HTR-8/SVneo (cell line): Measurements from ENCODE around the gene MACROH2A1.

ENCODE experiments used
- DNase-seq: peaks from one replicate; pipeline ENCODE4 v3.0.0; 2011; ENCODE audit warnings: low spot score, mixed read lengths; ENCODE audit not compliant: insufficient read length
- FAIRE-seq: peaks from 2 replicates; lab custom pipeline; 2011; peaks lifted over from hg19 to GRCh38; lab: Jason Lieb, UNC

MACROH2A1 gene

DNA sequence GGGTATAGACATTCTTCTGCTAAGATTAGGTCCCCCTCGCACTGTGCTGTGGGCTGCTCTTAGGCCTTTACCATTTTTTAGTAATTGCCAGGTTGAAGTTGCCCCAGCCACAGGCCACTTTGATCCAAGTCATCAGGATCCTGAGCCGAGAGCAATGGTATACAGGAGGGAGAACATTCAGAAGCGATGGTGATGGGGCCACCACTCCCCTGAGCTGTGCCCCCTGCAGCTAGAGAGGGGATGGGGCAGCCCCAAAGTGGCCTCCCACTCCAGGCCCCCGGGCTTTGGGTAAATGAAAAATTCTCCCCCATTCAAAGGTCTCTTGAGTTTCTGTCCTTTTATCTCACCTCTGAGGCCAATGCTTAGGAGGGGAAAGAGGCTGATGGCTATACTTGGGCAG, 59.4 kb downstream of the MACROH2A1 start:
- no peak for DNase-seq
- FAIRE-seq, result no peak

DNA sequence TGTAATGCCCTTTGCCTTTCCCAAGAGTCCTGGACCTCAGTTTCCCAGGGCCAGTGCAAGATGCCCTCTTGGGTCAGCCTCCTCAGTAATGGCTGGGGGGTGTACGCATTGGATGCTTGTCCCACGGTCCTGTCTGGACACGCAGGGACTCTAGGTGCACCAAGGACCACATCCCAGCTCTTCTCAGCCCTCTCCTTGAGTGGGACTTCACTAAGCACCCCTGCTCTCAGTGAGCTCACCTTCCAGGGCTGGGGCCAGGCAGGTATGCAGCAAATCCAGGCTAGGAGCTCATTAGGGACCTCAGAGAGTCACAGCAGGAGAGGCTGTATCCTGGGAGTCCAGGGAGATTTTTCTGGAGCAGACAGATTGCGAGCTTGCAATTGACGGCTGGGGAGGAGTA, 59.8 kb downstream of the MACROH2A1 start:
- FAIRE-seq (no peak), DNase-seq (no peak)

DNA sequence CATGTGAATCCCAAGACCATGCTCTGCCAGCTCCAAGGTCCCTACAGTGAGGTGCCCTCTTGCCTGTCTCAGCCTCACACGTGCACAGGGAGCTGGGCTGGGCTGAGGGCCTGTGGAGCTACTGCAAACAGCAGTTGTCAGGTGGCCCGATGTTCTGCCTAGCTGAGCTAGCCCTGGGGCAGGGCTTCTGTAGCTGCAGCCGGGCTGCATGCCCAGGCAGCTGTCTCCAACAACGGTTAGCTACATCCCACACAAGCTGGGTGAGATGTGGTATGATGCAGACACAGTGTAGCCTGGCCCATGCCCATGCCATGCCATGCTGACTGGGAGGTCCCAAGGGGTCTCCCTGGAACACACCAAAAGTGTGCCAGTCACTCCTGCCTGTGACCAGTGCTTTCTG, 62.0 kb downstream of the MACROH2A1 start:
- no peak for FAIRE-seq
- DNase-seq, result no peak

DNA sequence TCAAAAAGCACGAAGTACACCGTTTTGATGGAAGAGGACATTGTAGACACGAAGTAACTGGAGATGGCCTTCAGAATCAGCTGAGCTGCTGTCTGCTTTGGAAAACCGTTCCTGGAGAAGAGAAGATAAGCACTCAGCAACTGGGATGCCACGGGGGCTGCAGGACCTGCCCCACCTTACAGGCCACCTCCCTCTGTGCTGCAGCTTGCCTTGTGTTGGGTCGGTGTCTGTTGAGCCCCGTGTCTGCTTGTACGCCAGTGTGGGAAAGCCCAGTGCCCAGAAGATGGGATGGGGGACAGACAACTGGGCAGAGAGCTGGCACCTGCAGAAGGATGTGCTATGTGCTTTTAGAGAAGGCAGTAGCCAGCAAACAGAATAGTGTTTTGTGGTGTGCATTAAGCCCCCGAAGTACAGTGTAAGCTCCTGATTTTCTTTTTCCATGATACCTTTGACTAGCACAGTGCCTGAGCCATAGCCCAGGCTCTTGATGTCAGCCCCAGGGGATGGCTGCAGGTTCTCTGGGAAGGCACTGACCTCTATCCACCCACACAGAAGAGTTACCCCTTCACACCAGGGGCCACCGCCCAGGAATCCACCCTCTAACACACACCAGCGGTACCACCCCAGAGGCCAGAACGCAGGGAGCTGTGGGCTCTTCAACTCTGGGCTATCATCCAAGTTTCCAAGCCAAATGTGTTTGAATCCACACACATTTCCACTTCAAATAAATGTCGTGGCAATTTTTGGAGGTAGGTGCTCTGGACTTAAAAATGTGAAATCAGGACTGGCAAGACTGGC, 63.8 kb downstream of the MACROH2A1 start:
- DNase-seq, result no peak
- FAIRE-seq, result no peak

DNA sequence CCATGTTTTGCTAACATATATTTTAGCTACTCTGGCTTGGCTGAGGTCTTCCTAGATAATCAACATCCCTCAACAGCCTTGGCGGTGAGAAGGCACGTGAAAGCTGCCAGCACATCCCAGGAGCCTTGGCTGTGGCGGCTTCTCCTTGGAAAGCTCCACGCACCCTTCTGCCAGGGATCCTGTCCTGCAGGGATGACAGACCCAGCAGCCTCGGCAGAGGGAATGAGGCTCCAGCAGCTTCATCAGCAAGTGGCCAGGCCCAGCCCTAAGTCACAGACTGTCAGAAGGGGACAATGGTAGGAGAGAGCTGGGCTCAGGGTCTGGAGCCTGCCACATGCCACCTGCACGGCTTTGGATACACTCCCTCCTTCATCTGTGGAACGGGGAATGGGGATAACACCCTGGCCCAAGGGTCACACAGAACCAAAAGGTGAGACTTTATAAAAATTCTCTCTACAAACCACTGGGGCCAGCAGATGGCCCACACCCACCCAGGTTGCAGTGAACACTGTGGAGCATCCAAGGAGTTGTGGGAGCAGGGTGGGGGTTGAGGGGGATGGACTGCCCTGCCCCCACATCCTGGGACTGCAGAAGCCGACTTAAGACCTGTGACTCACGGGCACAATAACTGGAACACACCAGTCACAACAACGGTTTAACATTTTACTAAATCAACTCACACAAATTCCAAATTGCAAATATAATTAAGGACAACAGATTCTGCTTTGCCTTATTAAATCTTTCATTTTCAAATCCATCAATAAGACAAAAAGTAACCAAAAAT, 65.1 kb downstream of the MACROH2A1 start:
- DNase-seq (no peak), FAIRE-seq (no peak)

DNA sequence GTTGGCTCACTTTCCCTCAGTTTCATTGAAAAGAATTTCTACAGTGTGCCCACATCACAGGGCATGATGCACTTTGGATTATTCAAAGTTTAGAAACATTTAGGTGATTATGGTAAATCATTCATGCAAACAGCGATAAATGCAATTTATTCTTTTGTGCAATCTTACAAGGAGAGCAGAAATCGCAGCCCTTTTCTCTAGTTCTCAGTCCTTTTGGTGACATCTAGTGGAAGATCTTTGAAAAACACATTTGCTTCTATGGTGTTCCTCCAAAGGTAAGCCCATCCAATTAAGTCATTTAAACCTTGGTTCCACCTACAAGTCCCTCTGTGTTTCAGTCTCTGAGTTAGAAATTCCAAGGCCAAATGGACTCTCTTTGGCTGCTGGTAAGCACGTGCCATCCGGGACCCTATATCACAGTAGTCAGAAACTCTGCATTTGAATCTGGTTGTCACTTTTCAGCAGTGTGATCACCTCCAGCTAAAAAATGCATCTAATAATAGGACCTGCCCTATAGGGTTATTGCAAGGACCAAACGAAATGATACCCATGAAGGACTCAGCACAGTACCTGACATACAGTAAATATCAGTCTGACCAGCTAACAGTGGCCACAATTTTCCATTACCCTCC, 66.4 kb downstream of the MACROH2A1 start:
- FAIRE-seq, result no peak
- DNase-seq, result peak; percentile 80

DNA sequence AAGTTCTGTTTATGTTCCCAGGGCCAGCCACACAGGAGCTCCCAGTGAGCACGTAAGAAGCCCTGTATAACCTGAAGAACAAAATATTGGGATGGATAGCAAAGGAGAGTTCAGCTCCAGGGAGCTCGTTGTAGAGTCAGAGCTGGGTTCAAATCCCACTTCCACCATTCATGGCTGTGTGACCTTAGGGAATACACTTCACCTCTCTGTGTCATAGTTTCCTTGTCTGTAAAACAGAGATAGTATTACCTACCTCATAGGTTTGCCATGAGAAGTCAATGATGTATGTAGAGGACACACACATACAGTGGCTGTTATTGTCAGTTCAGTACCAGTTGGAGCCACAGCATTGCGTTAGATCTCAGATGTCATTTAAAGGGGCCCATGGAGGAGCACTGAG, 67.4 kb downstream of the MACROH2A1 start:
- FAIRE-seq (no peak), DNase-seq (no peak)

DNA sequence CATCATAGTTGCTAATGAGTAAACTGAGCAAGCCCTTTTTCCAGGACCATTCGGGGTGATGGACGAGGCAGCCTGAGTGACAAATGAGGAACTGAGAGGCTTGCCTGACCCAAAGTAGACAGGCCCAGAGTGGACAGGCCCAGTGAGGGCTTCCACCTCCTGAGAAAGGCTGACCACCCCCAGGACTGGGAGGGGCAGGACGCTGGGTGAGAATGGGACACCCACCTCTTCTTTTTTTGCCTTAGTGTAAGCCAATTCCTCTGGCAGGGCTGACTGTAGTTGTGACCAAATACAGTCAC, 68.3 kb downstream of the MACROH2A1 start:
- FAIRE-seq (no peak), DNase-seq (no peak)

DNA sequence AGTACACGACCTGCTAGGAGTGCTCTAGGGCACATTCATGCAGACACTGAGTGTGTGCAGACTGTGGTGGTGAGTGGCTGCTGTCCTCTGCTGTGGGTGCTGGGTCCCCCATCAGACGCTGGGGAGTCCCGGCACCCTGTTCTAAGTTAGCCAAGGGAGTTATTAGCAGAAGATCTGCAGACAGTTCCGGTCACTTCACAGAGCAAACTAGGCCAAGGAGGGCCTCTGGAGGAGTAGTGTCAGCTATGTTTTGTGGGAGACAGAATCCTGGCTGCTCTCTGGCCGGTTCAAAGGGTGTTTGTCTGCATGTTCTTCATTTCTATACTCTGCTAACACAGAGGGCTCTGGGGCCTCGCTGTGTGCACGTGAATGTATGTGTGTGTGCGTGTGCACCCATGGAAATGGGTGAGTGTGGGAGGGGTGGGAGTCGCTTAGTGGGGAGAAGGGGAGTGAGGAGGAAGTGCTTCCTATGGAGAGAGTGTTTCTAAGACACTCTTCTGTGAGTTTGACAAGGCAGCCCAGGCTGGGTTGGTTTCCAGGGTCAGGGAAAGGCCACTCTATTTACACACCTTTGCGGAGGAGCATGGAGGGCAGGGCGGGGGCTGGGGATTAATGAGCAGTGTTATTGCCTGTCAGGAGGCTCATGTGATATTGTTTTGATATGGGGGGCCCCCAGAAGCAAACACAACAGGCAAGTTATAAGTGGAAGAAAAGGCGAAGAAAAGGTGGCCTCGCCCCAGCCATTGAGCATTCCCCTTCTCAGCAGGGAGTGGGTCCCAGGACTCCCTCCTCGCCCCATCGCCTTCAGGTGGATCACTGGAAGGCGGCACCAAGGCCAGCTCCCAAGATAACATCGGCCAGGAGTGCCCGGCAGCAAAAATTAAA, 68.9 kb downstream of the MACROH2A1 start:
- no peak for FAIRE-seq
- DNase-seq, result no peak

DNA sequence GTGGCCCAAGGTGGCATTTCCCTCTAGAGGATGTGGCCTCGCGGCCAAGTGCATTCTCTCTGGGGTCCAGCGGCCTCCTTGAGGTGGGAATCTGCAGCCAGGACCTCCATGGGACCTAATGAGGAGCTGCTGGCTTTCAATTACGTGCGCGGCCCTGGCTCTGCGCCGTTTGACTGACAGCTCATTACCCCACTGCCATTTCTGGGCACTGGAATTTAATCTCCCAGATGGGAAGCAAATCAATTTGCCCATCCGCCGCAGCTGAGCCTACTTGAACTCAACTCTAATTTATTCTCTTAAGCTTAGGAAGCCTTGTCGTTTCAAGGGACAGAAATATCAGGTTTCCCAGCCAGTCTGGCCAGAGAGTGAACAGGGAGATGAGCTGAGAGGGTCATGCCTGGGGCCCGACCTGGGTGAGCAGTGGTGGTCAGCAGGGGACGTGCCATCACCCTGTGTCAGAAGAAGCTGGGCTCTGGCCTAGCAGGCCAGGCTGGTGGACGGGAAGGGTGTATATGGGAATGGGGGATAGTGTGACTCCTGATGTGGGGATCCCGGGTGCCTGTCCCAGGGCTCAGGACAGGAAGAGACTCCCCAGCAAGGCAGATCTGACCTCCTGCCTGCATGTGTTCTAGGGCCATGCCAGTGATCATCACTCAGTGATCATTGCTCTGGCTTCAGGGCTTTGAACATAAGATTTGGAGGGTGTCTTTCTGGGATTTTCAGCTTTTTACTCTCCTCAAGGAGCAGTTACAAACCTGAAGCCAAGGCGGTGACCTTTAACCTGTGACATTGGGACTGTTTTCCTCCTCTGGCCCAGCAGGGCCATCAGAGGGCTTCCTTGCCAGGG, 69.7 kb downstream of the MACROH2A1 start:
- FAIRE-seq, result no peak
- no peak for DNase-seq

DNA sequence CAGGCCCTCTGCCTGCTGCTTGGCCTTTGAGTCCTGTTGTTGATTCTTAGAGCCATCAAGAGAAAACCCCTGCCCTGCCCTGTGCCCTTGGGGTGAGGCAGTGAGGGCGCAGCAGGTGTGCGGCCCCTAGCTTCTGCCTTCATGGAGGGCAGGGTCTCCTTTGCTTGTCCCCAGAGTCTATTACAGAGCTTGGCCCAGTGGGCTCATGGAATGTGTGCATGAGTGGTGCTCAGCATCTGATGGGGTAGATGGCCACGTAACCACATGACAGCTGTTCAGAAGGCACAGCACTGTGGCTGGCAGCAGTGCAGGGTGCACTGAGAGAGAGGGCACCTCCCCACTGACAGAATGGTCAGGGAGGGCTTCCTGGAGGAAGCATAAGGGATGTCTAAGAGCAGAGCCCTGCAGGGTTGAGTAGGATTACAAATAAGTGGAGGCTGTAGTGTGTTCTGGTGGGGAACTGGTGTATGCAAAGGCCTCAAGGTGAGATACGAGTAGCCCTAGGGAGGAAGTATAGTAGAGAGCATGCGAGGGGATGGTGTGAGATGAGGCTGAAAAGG, 70.8 kb downstream of the MACROH2A1 start:
- DNase-seq (no peak), FAIRE-seq (peak; percentile 42)

DNA sequence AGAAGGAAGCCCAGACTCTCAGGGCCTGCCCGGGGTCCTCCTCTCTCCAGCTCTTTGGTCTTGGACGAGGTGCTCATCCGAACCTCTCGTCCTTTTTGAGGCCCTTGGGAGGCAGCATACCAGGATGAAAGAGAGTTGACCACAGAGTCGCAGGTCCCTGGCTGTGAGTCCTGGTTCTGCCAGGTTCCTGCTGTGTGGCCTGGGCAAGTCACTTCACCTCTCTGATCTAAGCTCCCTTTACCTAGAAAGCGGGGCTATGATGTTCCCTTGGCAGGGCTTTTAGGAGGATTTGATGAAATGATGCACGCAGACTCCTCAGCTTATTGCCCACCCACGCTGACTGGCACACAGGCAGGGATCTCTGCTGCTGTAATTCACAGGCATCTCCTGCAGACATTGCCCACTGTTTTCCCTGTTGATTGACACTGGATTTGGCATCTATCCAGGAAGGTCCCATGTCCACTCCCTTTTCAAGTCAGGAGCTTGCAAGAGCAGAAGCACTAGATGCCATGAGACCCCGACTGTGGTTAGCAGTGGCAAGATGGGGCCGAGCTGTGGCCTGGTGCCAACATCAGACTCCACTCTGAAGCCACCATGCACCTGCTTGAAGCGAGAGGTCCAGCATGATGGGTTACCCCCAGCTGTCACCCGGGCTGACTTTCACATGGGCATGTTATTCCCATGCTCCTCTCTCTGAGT, 71.5 kb downstream of the MACROH2A1 start:
- DNase-seq (no peak), FAIRE-seq (no peak)

DNA sequence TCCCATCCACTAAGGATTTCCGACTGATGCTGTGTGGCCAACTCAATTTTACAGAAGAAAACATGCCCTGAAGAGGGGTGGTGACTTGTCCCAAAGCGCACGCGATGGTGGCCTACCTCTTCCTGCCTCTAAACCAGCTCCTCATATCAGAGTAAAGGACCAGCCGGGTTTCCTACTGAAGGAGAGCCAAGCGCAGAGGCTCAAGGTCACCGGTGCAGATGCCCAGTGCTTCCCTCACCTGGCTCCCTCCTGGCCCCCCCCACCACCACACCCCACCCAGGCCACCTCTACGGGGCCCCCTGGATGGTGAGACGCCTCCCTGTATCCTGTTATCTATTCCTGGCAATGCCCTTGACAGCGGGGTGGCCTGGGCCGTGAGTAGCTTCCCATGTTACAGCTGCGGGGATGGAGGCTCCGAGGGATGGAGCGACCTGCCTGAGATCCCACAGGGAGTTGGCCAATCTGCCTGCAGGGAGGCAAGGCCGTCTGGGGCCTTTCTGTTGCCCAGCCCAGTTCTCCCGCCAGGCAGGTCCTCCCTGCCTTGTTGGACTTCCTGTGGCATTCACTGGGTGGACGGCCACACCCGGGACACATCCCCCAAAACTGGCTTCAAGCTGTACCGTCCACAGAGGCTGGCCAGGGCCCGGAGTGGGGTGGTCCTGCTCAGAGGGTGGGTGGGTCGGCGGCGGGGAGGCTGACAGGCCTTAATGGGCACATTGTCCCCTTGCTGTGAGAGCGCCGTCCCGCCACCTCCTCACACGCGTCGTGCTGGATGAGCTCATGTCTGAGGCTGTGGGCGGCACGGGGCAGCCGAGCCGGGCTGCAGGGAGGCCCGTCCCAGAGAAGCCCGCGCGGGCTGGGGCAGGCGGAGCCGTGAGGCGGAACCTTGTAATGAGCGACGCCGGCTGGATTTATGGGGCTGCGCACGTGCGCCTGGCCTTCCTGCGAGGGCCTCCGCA, 72.5 kb downstream of the MACROH2A1 start:
- no peak for DNase-seq
- no peak for FAIRE-seq

DNA sequence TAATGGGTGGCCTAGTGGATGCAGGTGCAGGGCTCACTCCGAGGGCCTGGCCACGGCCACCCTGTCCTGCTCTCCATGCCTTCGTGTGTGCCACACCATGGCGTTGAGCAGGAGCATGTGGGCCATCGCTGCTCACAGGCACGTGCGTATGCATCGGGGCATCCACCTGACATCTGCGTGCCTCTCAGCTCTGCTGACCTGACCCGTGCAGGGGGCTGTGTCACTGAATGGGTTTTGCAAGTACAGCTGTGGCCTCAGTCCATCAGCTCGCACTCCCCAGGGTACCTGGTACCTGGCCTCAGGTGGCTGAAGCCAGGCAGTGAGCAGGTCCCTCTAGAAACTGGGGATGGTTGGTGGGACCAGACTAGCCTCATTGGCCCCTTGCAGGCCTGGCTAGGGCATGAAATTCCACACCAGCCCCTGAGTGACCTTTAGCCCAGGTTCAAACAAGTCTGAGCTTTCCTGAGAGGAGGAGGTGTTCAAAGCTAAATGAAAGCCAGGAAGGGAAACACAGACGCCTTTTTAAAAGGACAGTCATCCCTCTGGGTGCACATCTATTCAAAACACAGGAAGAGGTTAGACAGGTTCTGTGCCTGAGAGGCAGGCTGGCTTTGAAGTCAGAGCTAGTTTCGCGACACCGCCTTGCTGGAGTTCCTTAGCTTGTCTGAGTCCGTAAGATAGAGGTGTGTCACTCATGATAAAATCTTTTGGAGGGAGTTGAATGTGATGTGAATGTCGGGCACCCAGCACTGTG, 74.0 kb downstream of the MACROH2A1 start:
- no peak for FAIRE-seq

DNA sequence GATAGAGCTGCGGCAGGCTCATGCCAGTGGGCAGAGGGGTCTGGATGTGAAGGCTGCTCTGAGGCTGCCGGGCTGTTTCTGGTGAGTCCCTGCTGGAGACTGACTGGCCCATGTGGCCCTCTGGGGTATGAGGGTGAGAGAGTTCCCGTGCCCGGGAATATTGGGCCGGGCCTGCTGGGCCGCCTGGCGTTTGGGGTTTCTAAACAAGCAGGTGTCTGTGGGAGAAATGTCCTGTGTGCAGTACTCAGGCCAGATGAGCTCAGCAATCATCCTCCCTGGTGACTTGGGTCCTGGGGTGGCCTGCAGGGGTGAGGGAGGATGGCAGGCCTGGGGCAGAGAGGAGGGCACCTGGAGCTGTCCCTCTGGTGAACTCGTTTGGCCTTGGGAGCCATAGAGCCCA, 74.9 kb downstream of the MACROH2A1 start:
- FAIRE-seq, result no peak
- no peak for DNase-seq

More for the DNA sequence above, 74.0 kb downstream of the MACROH2A1 start:
- DNase-seq, result no peak

DNA sequence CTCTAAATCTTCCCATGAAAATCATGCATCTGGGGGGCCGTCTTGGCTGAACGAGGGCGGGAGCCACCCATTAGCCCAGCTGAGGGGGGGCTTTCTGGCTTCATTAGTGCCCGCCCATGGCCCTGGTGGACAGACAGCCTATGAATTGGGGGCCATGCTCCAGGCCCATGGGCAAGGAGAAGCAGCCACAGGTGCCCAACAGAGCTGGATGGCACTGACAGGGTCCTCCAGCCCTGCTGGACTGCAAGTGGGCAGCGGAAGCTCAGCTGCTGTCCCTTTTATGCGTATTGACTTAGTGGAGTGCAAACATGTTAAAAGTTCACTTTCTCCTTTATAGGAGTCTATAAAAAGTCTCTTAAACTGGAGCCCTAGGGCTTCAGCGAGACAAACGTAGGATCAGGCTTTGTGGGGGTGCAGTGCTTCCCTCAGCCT, 75.3 kb downstream of the MACROH2A1 start:
- DNase-seq, result no peak
- no peak for FAIRE-seq

DNA sequence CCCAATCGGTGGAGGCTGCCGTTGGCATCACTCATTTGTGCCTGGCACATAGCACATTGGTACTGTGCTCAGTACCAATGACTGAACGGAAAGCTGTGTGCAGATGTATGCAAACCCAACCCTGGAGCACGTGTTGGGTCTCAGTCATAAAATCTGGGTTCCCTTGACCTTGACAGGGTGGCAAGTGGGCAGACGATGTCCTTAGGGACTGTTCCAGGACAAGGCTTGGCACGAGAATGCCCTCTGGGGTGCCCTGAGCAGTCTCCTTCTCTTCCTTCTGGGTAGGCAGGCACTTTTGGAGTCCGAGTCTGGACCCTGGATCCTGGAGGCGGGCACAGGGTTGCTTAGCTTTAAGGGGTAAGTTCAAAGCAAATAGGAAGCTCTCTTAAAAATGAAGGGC, 75.8 kb downstream of the MACROH2A1 start:
- no peak for FAIRE-seq
- no peak for DNase-seq
